ENCODE measurements around the gene RFTN1. TPM values are rescaled to one million over a fixed set of nuclear protein-coding genes. Genes with fewer than 3 reads are reported as not detected.

RFTN1 gene
- total and polyA plus RNA-seq, 2 donors (not counting 3 experiments of a cell fraction or from before 2014, with no cell fraction given) = 40.3 to 43.3 TPM

GRCh38 chr3:16385151-16385550, 128.3 kb downstream of the RFTN1 start:
- Histone ChIP-seq H3K79me2 (ENCODE audit: control insufficient read depth, insufficient read depth, low read length) (no peaks in the 10 kb centered on the region), H3K9ac (replicated peaks; ENCODE audit: extremely low read depth, insufficient read depth, low read length) (no peak overlapping the region), H3K9me3 (replicated peaks; ENCODE audit: control insufficient read depth, insufficient read depth, low read length) (no peaks in the 10 kb centered on the region), H3K27ac (ENCODE audit: insufficient read depth, low read depth, low read length) (no peak overlapping the region), H3K4me1 (ENCODE audit: control insufficient read depth, extremely low read depth, insufficient read depth, low read length) (no peaks in the 10 kb centered on the region), H4K20me1 (replicated peaks; ENCODE audit: control insufficient read depth, extremely low read depth, insufficient read depth, low read length) (no peaks in the 10 kb centered on the region), H2AFZ (ENCODE audit: low read depth, low read length) (no peak overlapping the region), H3K27me3 (ENCODE audit: control insufficient read depth in 2 of 2, insufficient read depth in 2 of 2, low read length in 2 of 2) (no peaks in the 10 kb centered on the region), H3K36me3 (ENCODE audit: control insufficient read depth in 2 of 2, extremely low read depth in 1 of 2, insufficient read depth in 2 of 2, low read length in 2 of 2) (no peaks in the 10 kb centered on the region), H3K9me1 (replicated peaks; ENCODE audit: control insufficient read depth, extremely low read depth, insufficient read depth, low read length) (no peaks in the 10 kb centered on the region), H3K4me3 (replicated peaks in 1 of 3; ENCODE audit: insufficient read depth in 1 of 3, low read depth in 1 of 3, low read length in 3 of 3) (no peak overlapping the region), H3K4me2 (ENCODE audit: insufficient read depth, low read length) (no peak overlapping the region)
- TF ChIP-seq GATA2 (IDR thresholded peaks at IDR 0.05; ENCODE audit: insufficient read depth, insufficient read length, low read depth, low read length) (no peak), POLR2A (IDR thresholded peaks at IDR 0.05; ENCODE audit: low read depth, low read length) (no peak), EZH2 (IDR thresholded peaks at IDR 0.05; ENCODE audit: borderline replicate concordance, low read depth, low read length, severe bottlenecking) (no peak), JUN (IDR thresholded peaks at IDR 0.05; ENCODE audit: borderline replicate concordance, insufficient read depth, insufficient read length, low read depth) (no peak), FOS (IDR thresholded peaks at IDR 0.05; ENCODE audit: borderline replicate concordance, insufficient read depth, low read length) (no peak), MAX (IDR thresholded peaks at IDR 0.05; ENCODE audit: insufficient read depth, insufficient read length) (no peak), POLR2AphosphoS5 (IDR thresholded peaks at IDR 0.05; ENCODE audit: insufficient read depth, low read depth, low read length) (no peak), MYC (IDR thresholded peaks at IDR 0.05; ENCODE audit: low read depth, low read length) (no peak), CTCF (IDR thresholded peaks at IDR 0.05; ENCODE audit: extremely low read depth in 1 of 2, insufficient read depth in 1 of 2, low read depth in 1 of 2, low read length in 2 of 2) (no peak)
- CTCF ChIA-PET = interaction anchor here (0.8 to 1.2 kb wide), 3 partner anchors 9 to 132 kb away, joined by 3 read pairs; no protein-coding TSS in a partner anchor
- intact Hi-C loops (cut with micrococcal nuclease) = no loop called here
- FAIRE-seq = peak; percentile 24
- DNase-seq (ENCODE audit: low read depth, low spot score) = no peak
- dilution Hi-C loops (cut with MboI; ENCODE audit: extremely low pct_ligation_motif_present, low sequenced_read_pairs) = no loop called here
- POLR2A ChIA-PET = no interaction called here
- BruUV-seq (replicated peaks) = no TSS peak
